Stimulated activated CD8-positive, alpha-beta memory T cell treated with anti-CD3 and anti-CD28 coated beads, Interleukin-12 subunit alpha, Interleukin-12 subunit beta, amount 100 ng/mL, for 4 hours (primary cell): ENCODE results near the gene AUTS2.

Source experiments
- DNase-seq: peaks from one replicate; pipeline ENCODE4 v3.0.0-alpha.2; 2020; ENCODE audit warnings: low read depth

AUTS2 gene

GRCh38 chr7:69687739-69688433 is 89.6 kb downstream of the AUTS2 start:
- no peak for DNase-seq

- DNase-seq = no peak
These were observed 92.1 kb downstream of the AUTS2 start for GRCh38 chr7:69690329-69690728.

- DNase-seq = no peak
These were observed 93.1 kb downstream of the AUTS2 start for GRCh38 chr7:69691327-69691726.

GRCh38 chr7:69691734-69692133 is 93.5 kb downstream of the AUTS2 start:
- no peak for DNase-seq

GRCh38 chr7:69692611-69693010 is 94.3 kb downstream of the AUTS2 start:
- DNase-seq = no peak

- no peak for DNase-seq
These were observed 94.8 kb downstream of the AUTS2 start for GRCh38 chr7:69693042-69693441.

GRCh38 chr7:69696054-69696591 is 97.8 kb downstream of the AUTS2 start:
- no peak for DNase-seq

- no peak for DNase-seq
These were observed 98.7 kb downstream of the AUTS2 start for GRCh38 chr7:69696686-69697685.

- no peak for DNase-seq
These were observed 100.0 kb downstream of the AUTS2 start for GRCh38 chr7:69698109-69698825.

GRCh38 chr7:69699931-69700330 is 101.7 kb downstream of the AUTS2 start:
- DNase-seq = no peak

- DNase-seq = no peak
These were observed 102.1 kb downstream of the AUTS2 start for GRCh38 chr7:69700331-69700730.

- no peak for DNase-seq
These were observed 103.0 kb downstream of the AUTS2 start for GRCh38 chr7:69701288-69701687.

- DNase-seq = no peak
These were observed 104.1 kb downstream of the AUTS2 start for GRCh38 chr7:69702357-69702756.

GRCh38 chr7:69703099-69703498 is 104.8 kb downstream of the AUTS2 start:
- DNase-seq = no peak

- DNase-seq = no peak
These were observed 107.8 kb downstream of the AUTS2 start for GRCh38 chr7:69706070-69706469.

GRCh38 chr7:69708857-69709256 is 110.6 kb downstream of the AUTS2 start:
- no peak for DNase-seq

GRCh38 chr7:69710768-69711438 is 112.6 kb downstream of the AUTS2 start:
- no peak for DNase-seq

GRCh38 chr7:69714886-69715576 is 116.8 kb downstream of the AUTS2 start:
- no peak for DNase-seq

GRCh38 chr7:69717221-69717620 is 118.9 kb downstream of the AUTS2 start:
- DNase-seq = no peak

- no peak for DNase-seq
These were observed 121.4 kb downstream of the AUTS2 start for GRCh38 chr7:69719717-69720116.

- DNase-seq = no peak
These were observed 124.6 kb downstream of the AUTS2 start for GRCh38 chr7:69722843-69723242.
